Endothelial cell of umbilical vein (primary cell): ENCODE measurements around the gene ZDHHC23. TPM values are rescaled to one million over a fixed set of nuclear protein-coding genes. Genes with fewer than 3 reads are reported as not detected.

Source experiments
- BruUV-seq: library from RNA; stranded (reverse); fragments of 400-500 nt; replicated peaks from 2 replicates; lab custom pipeline; 2021; lab: Mats Ljungman, UMichigan
- CTCF ChIA-PET: fragments of 300-600, 350-600 bp; sonication (Branson Sonifier 250); formaldehyde crosslinking; loops from one replicate; lab custom pipeline; 2021; ENCODE audit warnings: antibody characterized with exemption, inconsistent platforms; lab: Charles Lee
- POLR2A ChIA-PET: fragments of 300-600, 350-600 bp; sonication (Branson Sonifier 250); formaldehyde crosslinking; loops from one replicate; lab custom pipeline; 2021; ENCODE audit warnings: antibody characterized with exemption, inconsistent platforms; lab: Charles Lee
- DNase-seq: peaks from one replicate; pipeline ENCODE4 v3.0.0-alpha.2; 2011; ENCODE audit warnings: low read depth, low spot score
- FAIRE-seq: peaks from 2 replicates; lab custom pipeline; 2011; peaks lifted over from hg19 to GRCh38; lab: Jason Lieb, UNC
- H2AFZ ChIP-seq: 2 replicates; pipeline ENCODE4 v1.6.0; 2012; ENCODE audit warnings: low read depth, low read length, control low read depth, inconsistent platforms
- H3K27ac ChIP-seq: 2 replicates; pipeline ENCODE4 v1.5.1; 2011; ENCODE audit warnings: low read depth, mild to moderate bottlenecking, control low read depth, low read length, moderate library complexity; ENCODE audit not compliant: insufficient read depth
- H3K27me3 ChIP-seq, 2 experiments: 2 replicates each; pipeline versions ENCODE4 v1.6.0 to v1.6.1; 2011; ENCODE audit warnings: low read length in 2 of 2, mixed read lengths in 1 of 2; ENCODE audit not compliant: control insufficient read depth in 2 of 2, insufficient read depth in 2 of 2
- H3K36me3 ChIP-seq, 2 experiments: 2 replicates in 1 of 2; 3 replicates in 1 of 2; pipeline ENCODE4 v1.5.1; 2011; ENCODE audit warnings: low read length in 2 of 2, mild to moderate bottlenecking in 1 of 2, moderate library complexity in 1 of 2; ENCODE audit not compliant: control insufficient read depth in 2 of 2, insufficient read depth in 2 of 2; ENCODE audit errors: extremely low read depth in 1 of 2
- H3K4me1 ChIP-seq: 3 replicates; pipeline ENCODE4 v1.5.1; 2011; ENCODE audit warnings: mild to moderate bottlenecking, low read length; ENCODE audit not compliant: control insufficient read depth, insufficient read depth; ENCODE audit errors: extremely low read depth
- H3K4me2 ChIP-seq: 2 replicates; pipeline ENCODE4 v1.6.1; 2011; ENCODE audit warnings: low read length, control low read depth, mixed read lengths; ENCODE audit not compliant: insufficient read depth
- H3K4me3 ChIP-seq, 3 experiments: fragments of 200-600 bp in 1 of 3; sonication (generic), shearing (Covaris generic) in 1 of 3; replicated peaks in 1 of 3; 2 replicates each; pipeline ENCODE4 v1.5.1; 2011 to 2016; ENCODE audit warnings: control low read depth in 3 of 3, low read length in 3 of 3, mild to moderate bottlenecking in 2 of 3, inconsistent platforms in 1 of 3, low read depth in 1 of 3, moderate library complexity in 1 of 3; ENCODE audit not compliant: insufficient read depth in 1 of 3
- H3K79me2 ChIP-seq: 2 replicates; pipeline ENCODE4 v1.6.0; 2012; ENCODE audit warnings: low read length, inconsistent platforms; ENCODE audit not compliant: control insufficient read depth, insufficient read depth
- H3K9ac ChIP-seq: replicated peaks from 2 replicates; pipeline ENCODE3; 2011; ENCODE audit warnings: low read length, control low read depth; ENCODE audit not compliant: insufficient read depth; ENCODE audit errors: extremely low read depth
- H3K9me1 ChIP-seq: replicated peaks from 3 replicates; pipeline ENCODE4 v1.6.0; 2011; ENCODE audit warnings: mild to moderate bottlenecking, low read length; ENCODE audit not compliant: control insufficient read depth, insufficient read depth; ENCODE audit errors: extremely low read depth
- H3K9me3 ChIP-seq: replicated peaks from 2 replicates; pipeline ENCODE4 v1.5.1; 2012; ENCODE audit warnings: low read length, inconsistent platforms; ENCODE audit not compliant: control insufficient read depth, insufficient read depth
- H4K20me1 ChIP-seq: replicated peaks from 2 replicates; pipeline ENCODE3; 2011; ENCODE audit warnings: mild to moderate bottlenecking, low read length; ENCODE audit not compliant: control insufficient read depth, insufficient read depth; ENCODE audit errors: extremely low read depth
- EZH2 ChIP-seq: IDR thresholded peaks from 2 replicates; pipeline ENCODE4 v1.6.1; 2012; ENCODE audit warnings: borderline replicate concordance, low read depth, mild to moderate bottlenecking, moderate library complexity, low read length, inconsistent platforms; ENCODE audit not compliant: severe bottlenecking
- FOS ChIP-seq: IDR thresholded peaks from 2 replicates; pipeline ENCODE4 v1.6.1; 2011; ENCODE audit warnings: mild to moderate bottlenecking, low read length, moderate library complexity, borderline replicate concordance; ENCODE audit not compliant: insufficient read depth
- GATA2 ChIP-seq: IDR thresholded peaks from 2 replicates; pipeline ENCODE4 v1.7.0; 2011; ENCODE audit warnings: low read depth, mild to moderate bottlenecking, moderate library complexity, mixed read lengths, low read length; ENCODE audit not compliant: insufficient read length, insufficient read depth
- JUN ChIP-seq: IDR thresholded peaks from 2 replicates; pipeline ENCODE4 v1.6.1; 2011; ENCODE audit warnings: borderline replicate concordance, low read depth; ENCODE audit not compliant: insufficient read length, insufficient read depth
- MAX ChIP-seq: IDR thresholded peaks from 2 replicates; pipeline ENCODE4 v1.6.1; 2011; ENCODE audit not compliant: insufficient read depth, insufficient read length
- MYC ChIP-seq: IDR thresholded peaks from one replicate; pipeline ENCODE4 v1.6.1; 2011; ENCODE audit warnings: mild to moderate bottlenecking, low read depth, low read length
- POLR2A ChIP-seq: IDR thresholded peaks from 2 replicates; pipeline ENCODE4 v1.6.1; 2012; ENCODE audit warnings: low read depth, mild to moderate bottlenecking, control low read depth, low read length
- POLR2AphosphoS5 ChIP-seq: IDR thresholded peaks from 2 replicates; pipeline ENCODE4 v1.6.1; 2012; ENCODE audit warnings: low read depth, mild to moderate bottlenecking, control low read depth, low read length, moderate library complexity; ENCODE audit not compliant: insufficient read depth
- dilution Hi-C: fragments of 300-500 bp; cut with MboI; formaldehyde crosslinking; loops from one replicate; pipeline ENCODE4 v1.15.0; 2019; ENCODE audit warnings: low sequenced_read_pairs; ENCODE audit not compliant: extremely low pct_ligation_motif_present
- intact Hi-C: fragments of 100-400 bp; cut with micrococcal nuclease; formaldehyde crosslinking; loops from one replicate; pipeline ENCODE4 v1.10.0; 2022
- polyA plus RNA-seq, 4 experiments: library from polyadenylated mRNA; depleted of rRNA in 3 of 4; stranded (reverse) in 3 of 4; unstranded in 1 of 4; fragments of >200 nt; gene quantifications; 2 replicates each; pipeline versions ENCODE4 v1.2.1 to v1.2.3, GENCODE V29; 2011 to 2012; ENCODE audit warnings: missing spikeins in 1 of 4
- total RNA-seq: library from RNA; stranded (reverse); gene quantifications from 2 replicates; pipeline ENCODE4 v1.2.3, GENCODE V29; 2021
- TF ChIP-seq, protein P1 (sequence below), 2 donors: IDR thresholded peaks; 1 replicate in 1 of 2; 2 replicates in 1 of 2; pipeline ENCODE4 v1.5.1; 2011; ENCODE audit warnings: low read length in 2 of 2, mild to moderate bottlenecking in 2 of 2, moderate library complexity in 2 of 2, control low read depth in 1 of 2, inconsistent platforms in 1 of 2, low read depth in 1 of 2; ENCODE audit not compliant: insufficient read depth in 1 of 2; ENCODE audit errors: extremely low read depth in 1 of 2

ZDHHC23 gene
- total and polyA plus RNA-seq, 2 donors (not counting 3 experiments of a cell fraction or from before 2014, with no cell fraction given), result 0.99 to 3.2 TPM

GRCh38 chr3:113910966-113911365, 36.8 kb upstream of the ZDHHC23 start:
- Histone ChIP-seq H3K27me3 (no peaks in the 10 kb centered on the region), H3K36me3 (no peaks in the 10 kb centered on the region), H3K4me1 (no peaks in the 10 kb centered on the region), H4K20me1 (no peaks in the 10 kb centered on the region), H3K4me3 (no peak overlapping the region), H2AFZ (no peak overlapping the region), H3K9me3 (no peaks in the 10 kb centered on the region), H3K4me2 (no peak overlapping the region), H3K9ac (no peak overlapping the region), H3K79me2 (no peaks in the 10 kb centered on the region), H3K27ac (no peak overlapping the region), H3K9me1 (no peaks in the 10 kb centered on the region)
- no peak for DNase-seq
- CTCF ChIA-PET, result interaction anchor here (0.7 to 2.0 kb wide), 4 partner anchors 13 to 931 kb away, joined by 3 to 5 read pairs (median 4); no protein-coding TSS in a partner anchor
- TF ChIP-seq MYC (no peak), POLR2A (no peak), FOS (no peak), JUN (no peak), EZH2 (no peak), POLR2AphosphoS5 (no peak), MAX (no peak), GATA2 (no peak)
- TF ChIP-seq, protein P1, sequence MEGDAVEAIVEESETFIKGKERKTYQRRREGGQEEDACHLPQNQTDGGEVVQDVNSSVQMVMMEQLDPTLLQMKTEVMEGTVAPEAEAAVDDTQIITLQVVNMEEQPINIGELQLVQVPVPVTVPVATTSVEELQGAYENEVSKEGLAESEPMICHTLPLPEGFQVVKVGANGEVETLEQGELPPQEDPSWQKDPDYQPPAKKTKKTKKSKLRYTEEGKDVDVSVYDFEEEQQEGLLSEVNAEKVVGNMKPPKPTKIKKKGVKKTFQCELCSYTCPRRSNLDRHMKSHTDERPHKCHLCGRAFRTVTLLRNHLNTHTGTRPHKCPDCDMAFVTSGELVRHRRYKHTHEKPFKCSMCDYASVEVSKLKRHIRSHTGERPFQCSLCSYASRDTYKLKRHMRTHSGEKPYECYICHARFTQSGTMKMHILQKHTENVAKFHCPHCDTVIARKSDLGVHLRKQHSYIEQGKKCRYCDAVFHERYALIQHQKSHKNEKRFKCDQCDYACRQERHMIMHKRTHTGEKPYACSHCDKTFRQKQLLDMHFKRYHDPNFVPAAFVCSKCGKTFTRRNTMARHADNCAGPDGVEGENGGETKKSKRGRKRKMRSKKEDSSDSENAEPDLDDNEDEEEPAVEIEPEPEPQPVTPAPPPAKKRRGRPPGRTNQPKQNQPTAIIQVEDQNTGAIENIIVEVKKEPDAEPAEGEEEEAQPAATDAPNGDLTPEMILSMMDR (IDR thresholded peaks at IDR 0.05; ENCODE audit: extremely low read depth in 1 of 2, insufficient read depth in 1 of 2, low read depth in 1 of 2, low read length in 2 of 2), result no peak
- dilution Hi-C loops (no loop called here), intact Hi-C loops (no loop called here)
- POLR2A ChIA-PET, result no interaction called here
- no TSS peak for BruUV-seq
- FAIRE-seq, result no peak
